ENCODE results near the gene CORO2A.

DNA sequence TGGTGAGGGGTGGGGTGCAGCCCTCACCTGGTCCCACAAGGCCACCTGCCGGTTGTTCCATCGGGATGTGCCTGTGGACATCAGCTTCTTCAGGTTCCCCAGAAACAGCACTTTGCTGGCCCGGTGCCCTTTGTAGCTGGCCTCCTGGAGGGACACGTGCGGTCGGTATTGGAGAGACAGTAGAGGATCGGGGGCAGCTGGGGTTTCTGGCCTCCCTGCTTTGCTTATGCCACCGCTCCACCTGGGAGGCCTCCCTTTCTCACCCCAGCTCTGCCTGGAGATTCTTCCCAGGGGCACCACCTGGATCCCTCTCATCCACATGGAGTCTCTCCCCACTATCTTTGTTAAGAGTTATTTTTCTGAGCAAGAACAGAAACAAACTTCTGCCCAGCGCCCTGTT lies 60.3 kb downstream of the CORO2A start:
- no peak for TF ChIP-seq EZH2 (IDR thresholded peaks at IDR 0.05)
- TF ChIP-seq, protein P1, sequence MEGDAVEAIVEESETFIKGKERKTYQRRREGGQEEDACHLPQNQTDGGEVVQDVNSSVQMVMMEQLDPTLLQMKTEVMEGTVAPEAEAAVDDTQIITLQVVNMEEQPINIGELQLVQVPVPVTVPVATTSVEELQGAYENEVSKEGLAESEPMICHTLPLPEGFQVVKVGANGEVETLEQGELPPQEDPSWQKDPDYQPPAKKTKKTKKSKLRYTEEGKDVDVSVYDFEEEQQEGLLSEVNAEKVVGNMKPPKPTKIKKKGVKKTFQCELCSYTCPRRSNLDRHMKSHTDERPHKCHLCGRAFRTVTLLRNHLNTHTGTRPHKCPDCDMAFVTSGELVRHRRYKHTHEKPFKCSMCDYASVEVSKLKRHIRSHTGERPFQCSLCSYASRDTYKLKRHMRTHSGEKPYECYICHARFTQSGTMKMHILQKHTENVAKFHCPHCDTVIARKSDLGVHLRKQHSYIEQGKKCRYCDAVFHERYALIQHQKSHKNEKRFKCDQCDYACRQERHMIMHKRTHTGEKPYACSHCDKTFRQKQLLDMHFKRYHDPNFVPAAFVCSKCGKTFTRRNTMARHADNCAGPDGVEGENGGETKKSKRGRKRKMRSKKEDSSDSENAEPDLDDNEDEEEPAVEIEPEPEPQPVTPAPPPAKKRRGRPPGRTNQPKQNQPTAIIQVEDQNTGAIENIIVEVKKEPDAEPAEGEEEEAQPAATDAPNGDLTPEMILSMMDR (IDR thresholded peaks at IDR 0.05): no peak
- TF ChIP-seq EZH2phosphoT487 (IDR thresholded peaks at IDR 0.05): no peak

Data from neural progenitor cell (in vitro differentiated cells).